SHP77 treated with DMSO at 0.1 percent for 48 hours (cell line): ENCODE results near the gene GATB.

Source experiments
- DNase-seq: peaks from one replicate; lab custom pipeline; 2025; lab: John Stamatoyannopoulos, UW

Gene GATB

GRCh38 chr4:151698213-151698612 lies 62.6 kb downstream of the GATB start:
- no peak for DNase-seq

GRCh38 chr4:151694961-151695720 lies 65.7 kb downstream of the GATB start:
- DNase-seq: no peak

GRCh38 chr4:151692821-151693673 lies 67.8 kb downstream of the GATB start:
- no peak for DNase-seq

GRCh38 chr4:151692443-151692782 lies 68.4 kb downstream of the GATB start:
- no peak for DNase-seq

GRCh38 chr4:151691639-151692442 lies 69.0 kb downstream of the GATB start:
- DNase-seq: no peak

- DNase-seq: no peak
Observed at GRCh38 chr4:151690876-151691275, 69.9 kb downstream of the GATB start.

GRCh38 chr4:151690164-151690870 lies 70.5 kb downstream of the GATB start:
- no peak for DNase-seq

GRCh38 chr4:151689211-151689991 lies 71.4 kb downstream of the GATB start:
- no peak for DNase-seq

- no peak for DNase-seq
Observed at GRCh38 chr4:151688785-151689043, 72.1 kb downstream of the GATB start.

GRCh38 chr4:151688003-151688784 lies 72.6 kb downstream of the GATB start:
- no peak for DNase-seq

GRCh38 chr4:151687021-151687640 lies 73.7 kb downstream of the GATB start:
- DNase-seq: no peak

GRCh38 chr4:151685303-151685702 lies 75.5 kb downstream of the GATB start:
- DNase-seq: no peak

GRCh38 chr4:151681085-151681484 lies 79.7 kb downstream of the GATB start:
- no peak for DNase-seq

- no peak for DNase-seq
Observed at GRCh38 chr4:151679231-151679630, 81.6 kb downstream of the GATB start.

- DNase-seq: no peak
Observed at GRCh38 chr4:151678048-151678872, 82.5 kb downstream of the GATB start.

- DNase-seq: no peak
Observed at GRCh38 chr4:151677193-151677592, 83.6 kb downstream of the GATB start.

- DNase-seq: no peak
Observed at GRCh38 chr4:151676301-151676700, 84.5 kb downstream of the GATB start.

- DNase-seq: no peak
Observed at GRCh38 chr4:151675411-151675971, 85.3 kb downstream of the GATB start.
